ENCODE data around the gene UBASH3A. TPM values are rescaled to one million over a fixed set of nuclear protein-coding genes. Genes with fewer than 3 reads are reported as not detected.
A peak's percentile ranks its signal among the peaks of the same experiment; 100 is the strongest.
"Not testable (repeated sequence)": the region's sequence is repeated elsewhere in the genome, so short reads cannot be mapped to it uniquely, and the experiment has no call there.

The UBASH3A gene
- total RNA-seq, 1 donor from 2014 or later: 0.24 TPM

- ATAC-seq: no peak
These were observed 65.6 kb downstream of the UBASH3A start for GRCh38 chr21:42469272-42469671.

GRCh38 chr21:42469726-42470125, 66.0 kb downstream of the UBASH3A start:
- not testable (repeated sequence) for ATAC-seq

GRCh38 chr21:42471206-42471605, 67.5 kb downstream of the UBASH3A start:
- ATAC-seq: no peak

- no peak for ATAC-seq
These were observed 68.1 kb downstream of the UBASH3A start for GRCh38 chr21:42471716-42472330.

- ATAC-seq: no peak
These were observed 68.8 kb downstream of the UBASH3A start for GRCh38 chr21:42472521-42472920.

GRCh38 chr21:42473498-42474042, 69.9 kb downstream of the UBASH3A start:
- ATAC-seq: no peak

GRCh38 chr21:42474043-42474831, 70.5 kb downstream of the UBASH3A start:
- peak; percentile 93 for ATAC-seq

GRCh38 chr21:42475036-42475435, 71.3 kb downstream of the UBASH3A start:
- no peak for ATAC-seq

GRCh38 chr21:42475526-42476387, 72.1 kb downstream of the UBASH3A start:
- no peak for ATAC-seq

GRCh38 chr21:42476388-42477331, 73.0 kb downstream of the UBASH3A start:
- no peak for ATAC-seq

GRCh38 chr21:42478504-42478903, 74.8 kb downstream of the UBASH3A start:
- ATAC-seq: no peak

GRCh38 chr21:42479582-42479981, 75.9 kb downstream of the UBASH3A start:
- no peak for ATAC-seq

GRCh38 chr21:42480736-42481135, 77.0 kb downstream of the UBASH3A start:
- no peak for ATAC-seq

GRCh38 chr21:42481169-42481568, 77.5 kb downstream of the UBASH3A start:
- ATAC-seq: no peak

GRCh38 chr21:42484966-42485365, 81.3 kb downstream of the UBASH3A start:
- no peak for ATAC-seq

- no peak for ATAC-seq
These were observed 82.4 kb downstream of the UBASH3A start for GRCh38 chr21:42486072-42486471.

GRCh38 chr21:42486531-42486930, 82.8 kb downstream of the UBASH3A start:
- peak; percentile 55 for ATAC-seq

GRCh38 chr21:42489006-42489563, 85.4 kb downstream of the UBASH3A start:
- ATAC-seq: no peak

GRCh38 chr21:42489991-42490390, 86.3 kb downstream of the UBASH3A start:
- ATAC-seq: no peak

GRCh38 chr21:42490720-42491119, 87.0 kb downstream of the UBASH3A start:
- ATAC-seq: no peak

- ATAC-seq: no peak
These were observed 87.6 kb downstream of the UBASH3A start for GRCh38 chr21:42491328-42491727.

Data from esophagus mucosa (tissue), 1 donor.